G401 (cell line): ENCODE measurements around the gene SLC22A7. TPM values are rescaled to one million over a fixed set of nuclear protein-coding genes. Genes with fewer than 3 reads are reported as not detected.
A peak's percentile ranks its signal among the peaks of the same experiment; 100 is the strongest.
"Not testable (repeated sequence)": the region's sequence is repeated elsewhere in the genome, so short reads cannot be mapped to it uniquely, and the experiment has no call there.

Source experiments
- DNase-seq: peaks from one replicate; pipeline ENCODE4 v3.0.0-alpha.2; 2015; ENCODE audit warnings: low spot score
- in situ Hi-C: cut with HindIII; loops from 2 replicates; pipeline ENCODE4 v1.10.0; 2016; ENCODE audit warnings: low sequenced_read_pairs, mixed read lengths
- total RNA-seq: library from RNA; depleted of rRNA; stranded (reverse); fragments of >200 nt; shearing (Covaris generic); gene quantifications from 2 replicates; pipeline ENCODE4 v1.2.3, GENCODE V29; 2014; rRNA removed

Gene SLC22A7
- total RNA-seq, 1 experiment from 2014 or later, result not detected

GRCh38 chr6:43318011-43318410, 20.0 kb downstream of the SLC22A7 start:
- no peak for DNase-seq
- in situ Hi-C loops, result no loop called here

- no peak for DNase-seq
- in situ Hi-C loops, result no loop called here
Observed at GRCh38 chr6:43325876-43326275, 27.8 kb downstream of the SLC22A7 start.

- in situ Hi-C loops, result no loop called here
- DNase-seq, result no peak
Observed at GRCh38 chr6:43328528-43328927, 30.5 kb downstream of the SLC22A7 start.

- no peak for DNase-seq
- in situ Hi-C loops, result no loop called here
Observed at GRCh38 chr6:43331470-43331869, 33.4 kb downstream of the SLC22A7 start.

GRCh38 chr6:43331891-43332290, 33.8 kb downstream of the SLC22A7 start:
- DNase-seq, result no peak
- in situ Hi-C loops, result no loop called here

- in situ Hi-C loops, result no loop called here
- DNase-seq, result peak; percentile 52
Observed at GRCh38 chr6:43334466-43335095, 36.5 kb downstream of the SLC22A7 start.

GRCh38 chr6:43335469-43335868, 37.4 kb downstream of the SLC22A7 start:
- in situ Hi-C loops, result no loop called here
- DNase-seq, result no peak

- in situ Hi-C loops, result no loop called here
- no peak for DNase-seq
Observed at GRCh38 chr6:43336382-43336781, 38.3 kb downstream of the SLC22A7 start.

GRCh38 chr6:43338243-43338642, 40.2 kb downstream of the SLC22A7 start:
- in situ Hi-C loops, result no loop called here

GRCh38 chr6:43339168-43339567, 41.1 kb downstream of the SLC22A7 start:
- in situ Hi-C loops, result no loop called here

More at GRCh38 chr6:43338243-43338642, 40.2 kb downstream of the SLC22A7 start:
- no peak for DNase-seq

GRCh38 chr6:43346243-43346642, 48.2 kb downstream of the SLC22A7 start:
- DNase-seq, in situ Hi-C loops: not testable (repeated sequence)

More at GRCh38 chr6:43339168-43339567, 41.1 kb downstream of the SLC22A7 start:
- no peak for DNase-seq

GRCh38 chr6:43347021-43347420, 49.0 kb downstream of the SLC22A7 start:
- in situ Hi-C loops, result no loop called here
- no peak for DNase-seq

GRCh38 chr6:43347444-43347843, 49.4 kb downstream of the SLC22A7 start:
- no peak for DNase-seq
- in situ Hi-C loops, result no loop called here

- in situ Hi-C loops, DNase-seq: not testable (repeated sequence)
Observed at GRCh38 chr6:43351951-43352350, 53.9 kb downstream of the SLC22A7 start.

Other genes with a start within 250 kb of the SLC22A7 start
- 29.0 and 33.1 TPM in 2 replicates for gene CUL7, start 244.4 kb upstream of the SLC22A7 start, total RNA-seq
- 51.0 and 92.2 TPM in 2 replicates for gene MRPL2, start 238.8 kb upstream of the SLC22A7 start, total RNA-seq
- gene KLC4, start 238.6 kb upstream of the SLC22A7 start, total RNA-seq, result 13.8 and 14.1 TPM in 2 replicates
- gene PTK7, start 221.9 kb upstream of the SLC22A7 start, total RNA-seq, result 237 and 257 TPM in 2 replicates
- 43.1 and 46.2 TPM in 2 replicates for gene SRF, start 127.0 kb upstream of the SLC22A7 start, total RNA-seq
- gene CUL9, start 116.1 kb upstream of the SLC22A7 start, total RNA-seq, result 0.98 and 8.9 TPM in 2 replicates
- 223 and 291 TPM in 2 replicates for gene DNPH1, start 68.8 kb upstream of the SLC22A7 start, total RNA-seq
- gene TTBK1, start 54.8 kb upstream of the SLC22A7 start, total RNA-seq, result not detected in 2 replicates
- not detected in 2 replicates for gene CRIP3, start 10.6 kb downstream of the SLC22A7 start, total RNA-seq
- gene ZNF318, start 71.4 kb downstream of the SLC22A7 start, total RNA-seq, result 3.1 and 4.8 TPM in 2 replicates
- 11.0 and 17.3 TPM in 2 replicates for gene ABCC10, start 129.3 kb downstream of the SLC22A7 start, total RNA-seq
- gene DLK2, start 157.3 kb downstream of the SLC22A7 start, total RNA-seq, result 3.1 and 3.4 TPM in 2 replicates
- 14.5 and 16.9 TPM in 2 replicates for gene TJAP1, start 179.3 kb downstream of the SLC22A7 start, total RNA-seq
- 0.03 TPM in 1 of 2 replicates, not detected in the other for gene LRRC73, start 212.1 kb downstream of the SLC22A7 start, total RNA-seq
- gene YIPF3, start 218.7 kb downstream of the SLC22A7 start, total RNA-seq, result 49.4 and 92.9 TPM in 2 replicates
- gene POLR1C, start 218.8 kb downstream of the SLC22A7 start, total RNA-seq, result 46.8 and 54.0 TPM in 2 replicates